ENCODE data around the gene MAOB.

MAOB gene

DNA sequence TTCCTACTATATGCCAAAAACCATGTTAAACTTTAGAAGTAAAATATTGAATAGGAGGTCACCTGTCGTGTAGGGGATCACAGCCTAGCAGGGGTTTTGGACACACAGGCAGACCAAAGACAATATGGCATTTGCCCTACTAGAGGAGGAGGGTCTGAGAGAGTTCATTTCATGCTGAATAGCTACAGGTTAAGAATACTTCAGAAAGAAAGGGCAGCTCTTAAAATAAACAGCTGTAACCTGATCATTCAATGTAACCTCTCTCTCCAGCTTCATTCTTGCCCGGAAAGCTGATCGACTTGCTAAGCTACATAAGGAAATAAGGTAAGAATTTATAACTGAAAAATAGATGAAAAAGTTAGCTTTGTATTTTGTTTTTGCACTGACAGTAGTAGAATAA is 146.3 kb downstream of the MAOB start:
- H3K4me1 ChIP-seq, result no peaks in the 10 kb centered on the region
- no peaks in the 10 kb centered on the region for H3K27me3 ChIP-seq (ENCODE audit: control insufficient read depth, insufficient read depth, low read length)
- no peak overlapping the region for H3K9ac ChIP-seq
- H3K9me3 ChIP-seq (ENCODE audit: control insufficient read depth, low read length), result no peaks in the 10 kb centered on the region
- H3K4me3 ChIP-seq (ENCODE audit: low read depth, low read length), result no peak overlapping the region
- H3K27ac ChIP-seq, result no peak overlapping the region
- no peaks in the 10 kb centered on the region for H3K79me2 ChIP-seq
- TF ChIP-seq, protein P1, sequence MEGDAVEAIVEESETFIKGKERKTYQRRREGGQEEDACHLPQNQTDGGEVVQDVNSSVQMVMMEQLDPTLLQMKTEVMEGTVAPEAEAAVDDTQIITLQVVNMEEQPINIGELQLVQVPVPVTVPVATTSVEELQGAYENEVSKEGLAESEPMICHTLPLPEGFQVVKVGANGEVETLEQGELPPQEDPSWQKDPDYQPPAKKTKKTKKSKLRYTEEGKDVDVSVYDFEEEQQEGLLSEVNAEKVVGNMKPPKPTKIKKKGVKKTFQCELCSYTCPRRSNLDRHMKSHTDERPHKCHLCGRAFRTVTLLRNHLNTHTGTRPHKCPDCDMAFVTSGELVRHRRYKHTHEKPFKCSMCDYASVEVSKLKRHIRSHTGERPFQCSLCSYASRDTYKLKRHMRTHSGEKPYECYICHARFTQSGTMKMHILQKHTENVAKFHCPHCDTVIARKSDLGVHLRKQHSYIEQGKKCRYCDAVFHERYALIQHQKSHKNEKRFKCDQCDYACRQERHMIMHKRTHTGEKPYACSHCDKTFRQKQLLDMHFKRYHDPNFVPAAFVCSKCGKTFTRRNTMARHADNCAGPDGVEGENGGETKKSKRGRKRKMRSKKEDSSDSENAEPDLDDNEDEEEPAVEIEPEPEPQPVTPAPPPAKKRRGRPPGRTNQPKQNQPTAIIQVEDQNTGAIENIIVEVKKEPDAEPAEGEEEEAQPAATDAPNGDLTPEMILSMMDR (IDR thresholded peaks at IDR 0.05), result no peak
- no peaks in the 10 kb centered on the region for H3K36me3 ChIP-seq (ENCODE audit: control insufficient read depth, insufficient read depth, low read length)
- H2AFZ ChIP-seq, result no peak overlapping the region
- H3K4me2 ChIP-seq (ENCODE audit: low read length), result no peak overlapping the region

DNA sequence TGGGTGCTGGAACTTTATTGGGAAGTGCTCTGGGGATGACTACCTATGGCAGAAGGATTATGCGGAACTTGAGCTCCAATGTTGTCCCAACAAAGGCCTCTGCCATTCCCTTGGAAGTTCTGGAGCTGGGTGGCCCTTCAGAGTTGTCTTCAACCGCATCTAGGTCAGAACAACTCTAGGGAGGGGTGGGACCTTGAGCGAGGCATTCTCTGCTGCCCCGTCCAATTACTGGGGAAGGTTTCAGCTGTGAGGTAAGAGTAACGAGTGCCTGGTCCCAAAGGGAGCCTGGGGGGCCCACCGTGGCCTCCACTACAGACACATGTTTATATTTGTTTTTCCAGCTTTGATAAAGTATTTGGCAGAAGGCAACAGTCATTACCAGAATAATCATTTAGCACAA is 146.7 kb downstream of the MAOB start:
- Histone ChIP-seq H3K4me2 (ENCODE audit: low read length) (no peak overlapping the region), H3K4me3 (ENCODE audit: low read depth, low read length) (no peak overlapping the region)

DNA sequence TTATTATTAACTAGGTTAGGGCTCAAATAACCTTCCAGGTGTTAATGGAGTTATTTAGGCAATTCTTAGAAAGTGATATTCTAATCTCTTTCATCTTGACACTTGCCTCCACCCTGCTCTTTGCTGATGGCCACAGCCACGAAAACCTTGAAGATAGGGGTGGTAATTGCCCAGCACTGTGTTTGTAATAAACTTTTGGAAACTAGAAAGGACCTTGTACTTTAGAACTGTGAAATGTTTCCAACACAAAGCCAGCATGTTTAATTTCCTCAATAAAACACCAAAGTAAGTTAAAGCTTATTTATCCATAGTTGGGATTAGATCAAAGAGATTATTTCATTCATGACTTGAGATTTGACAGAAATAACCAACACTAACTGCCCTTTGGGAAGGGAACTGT is 147.8 kb downstream of the MAOB start:
- no peak overlapping the region for H3K4me3 ChIP-seq (ENCODE audit: low read depth, low read length)
- H3K36me3 ChIP-seq (ENCODE audit: control insufficient read depth, insufficient read depth, low read length), result no peaks in the 10 kb centered on the region
- no peaks in the 10 kb centered on the region for H3K27me3 ChIP-seq (ENCODE audit: control insufficient read depth, insufficient read depth, low read length)
- no peak overlapping the region for H2AFZ ChIP-seq
- no peak overlapping the region for H3K4me2 ChIP-seq (ENCODE audit: low read length)
- no peaks in the 10 kb centered on the region for H3K4me1 ChIP-seq
- H3K79me2 ChIP-seq, result no peaks in the 10 kb centered on the region
- TF ChIP-seq, protein P1 (IDR thresholded peaks at IDR 0.05), result no peak
- no peak overlapping the region for H3K27ac ChIP-seq
- no peak overlapping the region for H3K9ac ChIP-seq
- no peaks in the 10 kb centered on the region for H3K9me3 ChIP-seq (ENCODE audit: control insufficient read depth, low read length)

More for the DNA sequence above, 146.7 kb downstream of the MAOB start:
- TF ChIP-seq, protein P1 (IDR thresholded peaks at IDR 0.05), result no peak
- no peaks in the 10 kb centered on the region for H3K9me3 ChIP-seq (ENCODE audit: control insufficient read depth, low read length)
- H3K36me3 ChIP-seq (ENCODE audit: control insufficient read depth, insufficient read depth, low read length), result no peaks in the 10 kb centered on the region
- H3K4me1 ChIP-seq, result no peaks in the 10 kb centered on the region
- no peak overlapping the region for H3K27ac ChIP-seq
- no peaks in the 10 kb centered on the region for H3K79me2 ChIP-seq
- H3K9ac ChIP-seq, result no peak overlapping the region
- H3K27me3 ChIP-seq (ENCODE audit: control insufficient read depth, insufficient read depth, low read length), result no peaks in the 10 kb centered on the region
- no peak overlapping the region for H2AFZ ChIP-seq

DNA sequence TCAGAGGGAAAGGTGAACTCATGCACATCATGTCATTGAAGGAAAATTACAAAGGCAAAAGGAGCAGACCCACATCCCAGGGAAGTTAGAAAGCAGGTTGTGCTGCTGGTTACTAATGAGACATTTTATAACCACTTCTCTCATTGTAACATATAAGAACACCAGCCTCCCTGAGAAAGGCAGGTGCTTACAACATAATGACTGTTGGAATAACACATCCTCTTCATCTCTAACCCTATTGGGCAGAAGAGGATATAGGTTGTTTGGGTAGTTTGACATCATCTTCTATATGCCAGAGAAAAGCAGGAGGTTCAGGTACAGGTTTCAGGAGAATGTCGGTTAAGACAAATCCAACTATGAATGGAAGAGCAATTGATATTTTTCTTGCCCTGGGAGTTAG is 148.6 kb downstream of the MAOB start:
- no peaks in the 10 kb centered on the region for H3K36me3 ChIP-seq (ENCODE audit: control insufficient read depth, insufficient read depth, low read length)
- no peak overlapping the region for H3K4me2 ChIP-seq (ENCODE audit: low read length)

DNA sequence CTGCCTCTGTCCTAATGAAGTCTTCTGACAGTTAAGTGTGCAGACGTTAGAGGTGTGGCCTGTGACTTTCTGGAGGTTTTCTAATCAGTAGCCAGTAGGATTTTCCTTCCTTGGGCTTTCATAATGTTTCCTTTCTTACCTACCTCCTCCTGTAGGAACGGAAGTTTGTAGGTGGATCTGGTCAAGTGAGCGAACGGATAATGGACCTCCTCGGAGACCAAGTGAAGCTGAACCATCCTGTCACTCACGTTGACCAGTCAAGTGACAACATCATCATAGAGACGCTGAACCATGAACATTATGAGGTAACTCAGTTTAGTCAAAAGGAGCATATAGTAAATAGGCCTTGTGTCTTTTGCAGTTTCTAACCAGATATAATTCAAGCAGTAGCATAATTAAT is 151.2 kb downstream of the MAOB start:
- no peaks in the 10 kb centered on the region for H3K36me3 ChIP-seq (ENCODE audit: control insufficient read depth, insufficient read depth, low read length)
- no peaks in the 10 kb centered on the region for H3K9me3 ChIP-seq (ENCODE audit: control insufficient read depth, low read length)

More for the DNA sequence above, 148.6 kb downstream of the MAOB start:
- no peak overlapping the region for H3K4me3 ChIP-seq (ENCODE audit: low read depth, low read length)
- no peak overlapping the region for H2AFZ ChIP-seq
- H3K27ac ChIP-seq, result no peak overlapping the region
- TF ChIP-seq, protein P1 (IDR thresholded peaks at IDR 0.05), result no peak
- H3K4me1 ChIP-seq, result no peaks in the 10 kb centered on the region
- H3K27me3 ChIP-seq (ENCODE audit: control insufficient read depth, insufficient read depth, low read length), result no peaks in the 10 kb centered on the region
- H3K79me2 ChIP-seq, result no peaks in the 10 kb centered on the region
- no peak overlapping the region for H3K9ac ChIP-seq
- no peaks in the 10 kb centered on the region for H3K9me3 ChIP-seq (ENCODE audit: control insufficient read depth, low read length)

More for the DNA sequence above, 151.2 kb downstream of the MAOB start:
- no peak overlapping the region for H3K9ac ChIP-seq
- H2AFZ ChIP-seq, result no peak overlapping the region
- H3K27me3 ChIP-seq (ENCODE audit: control insufficient read depth, insufficient read depth, low read length), result no peaks in the 10 kb centered on the region
- no peak overlapping the region for H3K27ac ChIP-seq
- H3K4me2 ChIP-seq (ENCODE audit: low read length), result no peak overlapping the region
- no peak overlapping the region for H3K4me3 ChIP-seq (ENCODE audit: low read depth, low read length)
- H3K79me2 ChIP-seq, result no peaks in the 10 kb centered on the region
- no peaks in the 10 kb centered on the region for H3K4me1 ChIP-seq
- TF ChIP-seq, protein P1 (IDR thresholded peaks at IDR 0.05), result no peak
